IMR-90 (cell line): ENCODE measurements around the gene PLA2G4E.

Experiments used
- CEBPB ChIP-seq: IDR thresholded peaks from 2 replicates; pipeline ENCODE4 v1.6.1; 2012; ENCODE audit warnings: low read depth, low read length, improper control_type of control experiment
- CHD1 ChIP-seq: IDR thresholded peaks from 2 replicates; pipeline ENCODE4 v1.6.1; 2012; ENCODE audit warnings: low read depth, low read length, improper control_type of control experiment

- TF ChIP-seq CEBPB (no peak), CHD1 (no peak)
These were observed 68.8 kb downstream of the PLA2G4E start for GRCh38 chr15:41952013-41952563.
